Muscle layer of colon (tissue), 2 donors: Measurements from ENCODE around the gene MORC3.
A peak's percentile ranks its signal among the peaks of the same experiment; 100 is the strongest.
"Not testable (repeated sequence)": the region's sequence is repeated elsewhere in the genome, so short reads cannot be mapped to it uniquely, and the experiment has no call there.

ENCODE experiments used
- H3K27ac ChIP-seq: one replicate; pipeline ENCODE4 v1.7.0; 2013; ENCODE audit warnings: low read depth, mild to moderate bottlenecking, low read length, moderate library complexity
- H3K27me3 ChIP-seq, 2 donors: one replicate each; pipeline ENCODE4 v1.7.0; 2013; ENCODE audit warnings: low read length in 2 of 2, mild to moderate bottlenecking in 2 of 2; ENCODE audit not compliant: insufficient read depth in 2 of 2, control insufficient read depth in 1 of 2
- H3K36me3 ChIP-seq: one replicate; pipeline ENCODE4 v1.7.0; 2013; ENCODE audit warnings: mild to moderate bottlenecking, low read length; ENCODE audit not compliant: insufficient read depth
- H3K4me1 ChIP-seq: one replicate; pipeline ENCODE4 v1.7.0; 2013; ENCODE audit warnings: mild to moderate bottlenecking, low read length; ENCODE audit not compliant: insufficient read depth
- H3K4me3 ChIP-seq, 2 donors: one replicate each; pipeline ENCODE4 v1.7.0; 2013; ENCODE audit warnings: low read length in 2 of 2, low read depth in 1 of 2, mild to moderate bottlenecking in 1 of 2, moderate library complexity in 1 of 2
- H3K9ac ChIP-seq: one replicate; pipeline ENCODE4 v1.7.0; 2013; ENCODE audit warnings: low read length
- H3K9me3 ChIP-seq: one replicate; pipeline ENCODE4 v1.7.0; 2013; ENCODE audit warnings: mild to moderate bottlenecking, low read length
- donor health status: abdominal sarcoma.
- donor health status: Adenocarcinoma of cecum.

The MORC3 gene

GRCh38 chr21:36319767-36320420 is at the start of gene MORC3:
MORC3 (plus strand) TSS chr21:36320197; CDS start chr21:36320265, 68 bp downstream.
- peak within 1 kb of the TSS; percentile 54 to 56 for H3K4me3 ChIP-seq

GRCh38 chr21:36270786-36271695 is 49.0 kb upstream of the MORC3 start:
- H3K4me1 ChIP-seq, H3K36me3 ChIP-seq, H3K27me3 ChIP-seq, H3K4me3 ChIP-seq, H3K9ac ChIP-seq, H3K27ac ChIP-seq, H3K9me3 ChIP-seq: not testable (repeated sequence)

More at GRCh38 chr21:36319767-36320420, at the start of gene MORC3:
- no peaks in the 10 kb centered on the region for H3K36me3 ChIP-seq
- peak within 1 kb of the TSS; percentile 90 for H3K27ac ChIP-seq
- peak within 1 kb of the TSS; percentile 14 for H3K9ac ChIP-seq
- peaks cover 25% of the 10 kb centered on the region for H3K4me1 ChIP-seq
- no peaks in the 10 kb centered on the region for H3K27me3 ChIP-seq
- H3K9me3 ChIP-seq, result no peaks in the 10 kb centered on the region

GRCh38 chr21:36274128-36274527 is 45.9 kb upstream of the MORC3 start:
- Histone ChIP-seq H3K9me3 (no peaks in the 10 kb centered on the region), H3K36me3 (peaks cover 3% of the 10 kb centered on the region), H3K9ac (no peak overlapping the region), H3K27me3 (no peaks in the 10 kb centered on the region), H3K4me3 (no peak overlapping the region), H3K4me1 (no peaks in the 10 kb centered on the region), H3K27ac (no peak overlapping the region)

DNA sequence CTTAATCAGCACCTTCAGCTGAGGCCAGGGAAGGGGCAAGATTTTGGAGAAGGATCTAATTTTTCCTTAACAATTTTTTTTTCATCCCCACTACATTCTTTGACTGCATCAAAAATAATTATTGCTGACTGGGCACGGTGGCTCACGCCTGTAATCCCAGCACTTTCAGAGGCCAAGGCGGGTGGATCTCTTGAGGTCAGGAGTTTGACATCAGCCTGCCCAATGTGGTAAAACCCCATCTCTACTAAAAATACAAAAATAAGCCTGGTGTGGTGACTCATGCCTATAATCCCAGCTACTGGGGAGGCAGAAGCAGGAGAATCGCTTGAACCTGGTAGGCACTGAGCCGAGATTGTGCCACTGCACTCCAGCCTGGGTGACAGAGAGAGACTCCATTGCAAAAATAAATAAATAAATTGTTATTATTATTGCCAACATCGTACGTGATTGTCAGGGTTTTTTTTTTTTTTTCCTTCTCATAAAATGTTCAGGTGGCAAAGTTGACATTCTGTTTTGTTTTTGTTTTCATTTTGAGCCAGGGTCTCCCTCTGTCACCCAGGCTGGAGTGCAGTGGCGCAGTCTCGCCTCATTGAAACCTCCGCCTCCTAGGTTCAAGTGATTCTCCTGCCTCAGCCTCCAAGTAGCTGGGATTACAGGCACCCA is 37.3 kb upstream of the MORC3 start:
- no peak overlapping the region for H3K27ac ChIP-seq

DNA sequence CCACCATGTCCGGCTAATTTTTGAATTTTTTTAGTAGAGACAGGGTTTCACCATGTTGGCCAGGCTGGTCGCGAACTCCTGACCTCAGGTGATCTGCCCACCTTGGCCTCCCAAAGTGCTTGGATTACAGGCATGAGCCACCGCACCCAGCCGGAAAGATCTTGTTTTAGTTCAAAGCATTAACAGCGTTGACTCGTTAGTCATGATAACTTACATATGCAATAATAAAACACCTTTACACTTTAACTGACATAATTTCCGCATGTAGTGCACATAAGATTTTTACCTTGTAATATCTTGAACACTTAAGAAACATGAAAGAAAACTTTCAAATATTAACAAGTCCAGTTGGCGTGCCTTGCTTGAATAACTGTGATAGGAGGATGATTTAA is 36.8 kb upstream of the MORC3 start:
- not testable (repeated sequence) for H3K4me1 ChIP-seq, H3K9ac ChIP-seq

More for the DNA sequence above, 37.3 kb upstream of the MORC3 start:
- no peak overlapping the region for H3K4me3 ChIP-seq
- H3K36me3 ChIP-seq, result peaks cover 3% of the 10 kb centered on the region
- no peak overlapping the region for H3K9ac ChIP-seq
- no peaks in the 10 kb centered on the region for H3K9me3 ChIP-seq
- no peaks in the 10 kb centered on the region for H3K4me1 ChIP-seq
- H3K27me3 ChIP-seq, result no peaks in the 10 kb centered on the region

GRCh38 chr21:36288651-36289243 is 31.2 kb upstream of the MORC3 start:
- Histone ChIP-seq H3K9me3 (no peaks in the 10 kb centered on the region), H3K27ac (no peak overlapping the region), H3K9ac (no peak overlapping the region), H3K4me1 (no peaks in the 10 kb centered on the region), H3K27me3 (no peaks in the 10 kb centered on the region), H3K4me3 (no peak overlapping the region), H3K36me3 (peaks cover 13% of the 10 kb centered on the region)

More for the DNA sequence above, 36.8 kb upstream of the MORC3 start:
- not testable (repeated sequence) for H3K36me3 ChIP-seq, H3K27me3 ChIP-seq, H3K4me3 ChIP-seq, H3K27ac ChIP-seq, H3K9me3 ChIP-seq

DNA sequence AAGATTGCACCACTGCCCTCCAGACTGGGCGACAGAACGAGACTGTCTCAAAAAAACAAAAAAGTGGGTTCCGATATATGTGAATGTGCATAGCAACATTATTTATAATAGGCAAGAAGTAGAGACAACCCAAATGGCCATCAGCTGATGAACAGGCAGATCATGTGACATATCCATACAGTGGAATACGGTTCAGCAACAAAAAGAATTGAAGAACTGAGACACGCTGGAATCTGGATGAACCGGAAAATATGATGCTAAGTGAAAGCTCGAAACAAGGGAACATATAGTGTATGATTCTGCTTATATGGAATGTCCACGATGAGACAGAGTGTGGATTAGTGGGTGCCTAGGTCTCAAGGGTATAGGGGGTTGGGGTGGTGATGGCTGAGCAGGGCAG is 28.5 kb upstream of the MORC3 start:
- H3K4me1 ChIP-seq, result no peaks in the 10 kb centered on the region
- no peak overlapping the region for H3K4me3 ChIP-seq
- no peak overlapping the region for H3K27ac ChIP-seq
- H3K36me3 ChIP-seq, result peaks cover 13% of the 10 kb centered on the region
- H3K9ac ChIP-seq, result no peak overlapping the region
- no peaks in the 10 kb centered on the region for H3K27me3 ChIP-seq
- no peaks in the 10 kb centered on the region for H3K9me3 ChIP-seq

DNA sequence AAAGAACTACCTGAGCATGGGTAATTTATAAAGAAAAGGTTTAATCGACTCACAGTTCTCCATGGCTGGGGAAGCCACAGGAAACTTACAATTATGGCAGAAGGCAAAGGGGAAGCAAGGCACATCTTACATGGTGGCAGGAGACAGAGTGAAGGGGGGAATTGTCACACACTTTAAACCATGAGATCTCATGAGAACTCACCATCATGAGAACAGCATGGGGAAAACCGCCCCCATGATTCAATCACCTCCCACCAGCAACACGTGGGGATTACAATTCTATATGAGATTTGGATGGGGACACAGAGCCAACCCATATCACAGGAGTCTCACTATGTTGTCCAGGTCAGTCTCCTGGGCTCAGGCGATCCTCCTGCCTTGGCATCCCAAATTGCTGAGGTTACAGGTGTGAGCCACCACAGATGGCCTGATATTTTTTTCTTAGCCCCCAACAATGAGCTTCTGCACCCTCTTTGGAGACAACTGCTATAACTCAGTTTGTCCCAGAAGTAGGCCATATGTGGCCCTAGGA is 22.5 kb upstream of the MORC3 start:
- Histone ChIP-seq H3K4me3 (no peak overlapping the region), H3K4me1 (peaks cover 7% of the 10 kb centered on the region), H3K27ac (no peak overlapping the region), H3K27me3 (no peaks in the 10 kb centered on the region), H3K9ac (no peak overlapping the region), H3K36me3 (no peaks in the 10 kb centered on the region), H3K9me3 (no peaks in the 10 kb centered on the region)

- Histone ChIP-seq H3K4me1 (peaks cover 7% of the 10 kb centered on the region), H3K9me3 (no peaks in the 10 kb centered on the region), H3K27ac (no peak overlapping the region), H3K27me3 (no peaks in the 10 kb centered on the region), H3K4me3 (no peak overlapping the region), H3K9ac (no peak overlapping the region), H3K36me3 (no peaks in the 10 kb centered on the region)
Measured at GRCh38 chr21:36297938-36298572, 21.9 kb upstream of the MORC3 start.

DNA sequence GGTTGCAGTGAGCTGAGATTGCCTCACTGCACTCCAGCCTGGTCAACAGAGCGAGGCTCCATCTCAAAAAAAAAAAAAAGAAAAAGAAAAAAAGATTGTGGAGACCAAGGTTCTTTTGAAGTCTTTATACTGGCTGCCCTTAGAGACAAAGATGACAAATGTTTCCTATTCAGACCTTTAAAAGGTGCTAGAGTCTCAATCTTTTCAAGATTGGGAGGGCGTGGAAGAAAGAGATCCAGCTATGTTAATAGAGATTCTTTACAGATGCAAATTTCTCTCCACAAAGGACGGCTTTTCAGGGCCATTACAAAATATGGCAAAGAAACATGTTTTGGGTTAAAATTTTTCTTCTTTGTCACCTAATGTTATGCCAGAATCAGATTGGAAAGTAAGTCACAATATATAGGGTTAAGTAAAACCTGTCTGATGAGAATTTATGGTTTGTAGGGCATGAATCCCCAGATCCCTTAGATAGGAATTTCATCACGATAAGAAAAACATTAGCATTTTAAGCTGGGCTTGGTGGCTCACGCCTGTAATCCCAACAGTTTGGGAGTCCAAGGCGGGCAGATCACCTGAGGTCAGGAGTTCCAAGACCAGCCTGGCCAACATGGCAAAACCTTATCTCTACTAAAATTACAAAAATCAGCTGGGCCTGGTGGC is 13.0 kb upstream of the MORC3 start:
- no peak overlapping the region for H3K4me3 ChIP-seq
- no peaks in the 10 kb centered on the region for H3K27me3 ChIP-seq

More for the DNA sequence above, 13.0 kb upstream of the MORC3 start:
- no peak overlapping the region for H3K27ac ChIP-seq
- no peaks in the 10 kb centered on the region for H3K4me1 ChIP-seq
- no peaks in the 10 kb centered on the region for H3K9me3 ChIP-seq
- no peak overlapping the region for H3K9ac ChIP-seq
- no peaks in the 10 kb centered on the region for H3K36me3 ChIP-seq
